Measurements from ENCODE around the gene MED6. TPM values are rescaled to one million over a fixed set of nuclear protein-coding genes. Genes with fewer than 3 reads are reported as not detected.
A peak's percentile ranks its signal among the peaks of the same experiment; 100 is the strongest.

MED6 gene
- total and polyA plus RNA-seq, 8 donors = 6.4 to 15.8 (median 12.6) TPM

GRCh38 chr14:70643967-70644366 lies 43.5 kb upstream of the MED6 start:
- TF ChIP-seq CTCF (IDR thresholded peaks at IDR 0.05) = no peak
- ATAC-seq (no peak), FAIRE-seq (no peak), DNase-seq (no peak)
- no peak overlapping the region for H3K4me3 ChIP-seq
- H3K9me3 ChIP-seq = no peaks in the 10 kb centered on the region
- intact Hi-C loops (cut with DNase I) = no loop called here
- WGBS, 2 donors = 54 to 74% methylated on average over 5 of the region's 5 CpGs
- H3K36me3 ChIP-seq = no peaks in the 10 kb centered on the region
- no peak overlapping the region for H3K27ac ChIP-seq
- no peaks in the 10 kb centered on the region for H3K4me1 ChIP-seq
- H3K27me3 ChIP-seq = no peaks in the 10 kb centered on the region

DNA sequence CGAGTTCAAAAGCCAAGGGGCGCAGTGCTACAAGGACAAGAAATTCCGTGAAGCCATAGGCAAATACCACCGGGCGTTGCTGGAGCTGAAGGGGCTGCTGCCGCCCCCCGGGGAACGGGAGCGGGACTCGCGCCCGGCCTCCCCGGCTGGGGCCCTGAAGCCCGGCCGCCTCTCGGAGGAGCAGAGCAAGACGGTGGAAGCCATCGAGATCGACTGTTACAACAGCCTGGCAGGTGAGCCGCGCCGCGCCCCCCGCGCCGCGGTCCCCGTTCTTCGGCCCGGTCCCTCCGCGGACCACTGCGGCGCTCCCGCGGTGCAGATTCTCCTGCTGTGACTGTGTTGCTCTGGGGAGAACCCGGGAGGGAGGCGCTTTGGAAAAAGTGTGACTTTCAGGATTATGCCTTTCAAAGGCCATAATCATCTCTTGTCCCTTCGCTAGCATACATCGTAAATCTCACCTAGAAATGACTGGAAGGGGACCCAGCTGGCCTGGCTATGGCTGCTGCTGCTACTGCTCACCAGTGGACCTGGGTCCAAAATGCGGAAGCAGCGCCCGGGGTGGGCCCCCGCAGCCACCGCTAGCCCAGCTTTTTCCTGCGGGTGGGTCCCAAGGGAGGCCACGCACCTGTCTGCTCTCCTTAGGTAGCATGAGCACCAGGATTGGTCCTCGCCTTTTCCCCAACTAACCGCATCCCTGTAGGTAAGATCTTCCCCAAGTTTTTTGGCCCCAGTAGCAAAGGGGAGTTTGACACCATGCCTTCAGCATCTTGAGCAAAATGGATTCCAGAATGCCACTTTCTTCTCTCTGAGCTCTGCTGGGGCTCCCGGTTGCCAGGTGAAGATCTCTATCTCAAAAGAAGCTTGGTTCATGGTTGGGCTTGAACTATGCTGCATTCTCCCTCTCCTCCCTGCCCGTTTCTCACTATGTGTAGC lies 42.1 kb upstream of the MED6 start:
- no peak for FAIRE-seq
- Histone ChIP-seq H3K27ac (no peak overlapping the region), H3K4me1 (no peaks in the 10 kb centered on the region), H3K36me3 (no peaks in the 10 kb centered on the region), H3K9me3 (no peaks in the 10 kb centered on the region), H3K4me3 (peak overlapping the region; percentile 43 to 65 (median 63)), H3K27me3 (no peaks in the 10 kb centered on the region)
- WGBS, 2 donors = 9% methylated on average over 50 to 51 of the region's 51 CpGs
- no peak for TF ChIP-seq CTCF (IDR thresholded peaks at IDR 0.05)
- peak in 3 of 6 donors; percentile 14 to 68 (median 52) for DNase-seq
- peak; percentile 19 to 37 (median 31) for ATAC-seq
- intact Hi-C loops (cut with DNase I) = no loop called here

- Histone ChIP-seq H3K9me3 (no peaks in the 10 kb centered on the region), H3K36me3 (no peaks in the 10 kb centered on the region), H3K4me3 (peak within 1 kb of the TSS; percentile 43 to 65 (median 63)), H3K27ac (peak within 1 kb of the TSS in 1 of 4 donors; percentile 9), H3K4me1 (no peaks in the 10 kb centered on the region), H3K27me3 (no peaks in the 10 kb centered on the region)
- FAIRE-seq = no peak
- peak; percentile 72 to 87 (median 82) for ATAC-seq
- intact Hi-C loops (cut with DNase I) = no loop called here
- TF ChIP-seq CTCF (IDR thresholded peaks at IDR 0.05) = no peak
- peak in 5 of 6 donors; percentile 21 to 81 (median 41) for DNase-seq
- WGBS, 2 donors = 0% methylated on average over 46 to 105 of the region's 105 CpGs
These were observed 41.3 kb upstream of the MED6 start, which contains the start of gene TTC9 for GRCh38 chr14:70641548-70642302. Gene TTC9, plus strand, starts transcription at chr14:70641916. Its CDS starts 214 bp downstream, at chr14:70642130.

GRCh38 chr14:70640938-70641547 lies 40.6 kb upstream of the MED6 start:
- no peak for TF ChIP-seq CTCF (IDR thresholded peaks at IDR 0.05)
- FAIRE-seq = no peak
- Histone ChIP-seq H3K36me3 (no peaks in the 10 kb centered on the region), H3K4me1 (no peaks in the 10 kb centered on the region), H3K4me3 (peak overlapping the region; percentile 43 to 65 (median 63)), H3K27me3 (no peaks in the 10 kb centered on the region), H3K9me3 (no peaks in the 10 kb centered on the region), H3K27ac (peak overlapping the region in 1 of 4 donors; percentile 9)
- DNase-seq = peak in 4 of 6 donors; percentile 28 to 64 (median 46)
- intact Hi-C loops (cut with DNase I) = no loop called here
- ATAC-seq = peak; percentile 65 to 86 (median 78)
- 1% methylated on average over 28 of the region's 28 CpGs for WGBS, 2 donors

All from pancreas (tissue), 10 donors.